H1 (cell line): ENCODE results near the gene TRPT1. TPM values are rescaled to one million over a fixed set of nuclear protein-coding genes. Genes with fewer than 3 reads are reported as not detected.

ENCODE experiments used
- CHD7 ChIP-seq: fragments of 300-600 bp; sonication (generic); IDR thresholded peaks from 2 replicates; pipeline ENCODE4 v1.7.1; 2012; ENCODE audit warnings: low read length, moderate library complexity, mild to moderate bottlenecking, inconsistent platforms; ENCODE audit not compliant: insufficient replicate concordance
- CTCF ChIP-seq, 3 experiments: IDR thresholded peaks; 1 replicate in 2 of 3; 2 replicates in 1 of 3; pipeline versions ENCODE4 v1.5.1 to v1.6.1; 2011; ENCODE audit warnings: low read length in 3 of 3, mild to moderate bottlenecking in 3 of 3, inconsistent platforms in 2 of 3, low read depth in 1 of 3, moderate library complexity in 1 of 3; ENCODE audit not compliant: insufficient read depth in 1 of 3; ENCODE audit errors: control extremely low read depth in 1 of 3
- HDAC6 ChIP-seq: IDR thresholded peaks from one replicate; pipeline ENCODE4 v1.7.1; 2012; ENCODE audit warnings: low read depth, mild to moderate bottlenecking, inconsistent platforms, low read length, moderate library complexity
- RNF2 ChIP-seq: fragments of 200-900, 300-1000 bp; sonication (generic); IDR thresholded peaks from 2 replicates; pipeline ENCODE4 v1.7.1; 2016; ENCODE audit warnings: borderline replicate concordance, low read depth, mild to moderate bottlenecking, antibody characterized with exemption, low read length; ENCODE audit not compliant: poor library complexity, severe bottlenecking; ENCODE audit errors: missing control alignments
- SUZ12 ChIP-seq: fragments of 200-600 bp; sonication (generic); IDR thresholded peaks from 2 replicates; pipeline ENCODE4 v1.6.1; 2012; ENCODE audit warnings: mild to moderate bottlenecking, inconsistent platforms, low read length, moderate library complexity, mixed read lengths
- polyA plus RNA-seq, 7 experiments: library from polyadenylated mRNA; depleted of rRNA in 3 of 7; stranded (reverse) in 5 of 7; unstranded in 2 of 7; fragments of >200 nt in 5 of 7; fragments of 200-250 nt in 2 of 7; gene quantifications; 1 replicate in 5 of 7; 2 replicates in 1 of 7; 4 replicates in 1 of 7; pipeline versions ENCODE4 v1.2.1 to v1.2.3, GENCODE V29; 2011 to 2013; ENCODE audit warnings: missing spikeins in 2 of 7, mixed read lengths in 2 of 7
- total RNA-seq: library from RNA; stranded (reverse); fragmentation: NEBNext Ultra II Directional; extraction: Animal tissue kit (Norgen Biotek cat#: 25700); gene quantifications from 2 replicates; pipeline ENCODE4 v1.2.1, GENCODE V29; 2021

TRPT1 gene
- total and polyA plus RNA-seq, 2 of the 8 experiments (the other 6 are each of a cell fraction or from before 2014, with no cell fraction given): 34.5 to 74.6 TPM

GRCh38 chr11:64230171-64230984, 4.4 kb upstream of the TRPT1 start, which contains the start of gene DNAJC4 (continued):
- no peak for TF ChIP-seq RNF2
- TF ChIP-seq HDAC6: no peak
- TF ChIP-seq CTCF (IDR thresholded peaks at IDR 0.05; ENCODE audit: control extremely low read depth in 1 of 3, insufficient read depth in 1 of 3, low read depth in 1 of 3, low read length in 3 of 3): no peak
- no peak for TF ChIP-seq SUZ12
- no peak for TF ChIP-seq CHD7
- TF ChIP-seq, all 59 proteins: peak for 12
